Sigmoid colon (tissue), 4 donors: Measurements from ENCODE around the gene VPS45.

Experiments
- CTCF ChIP-seq, 4 experiments: fragments of 450-650 bp in 3 of 4; fragments of 200-600 bp in 1 of 4; IDR thresholded peaks; one replicate each; pipeline ENCODE4 v1.5.1; 2016 to 2019; ENCODE audit warnings: antibody characterized with exemption in 4 of 4, mild to moderate bottlenecking in 3 of 4, moderate library complexity in 2 of 4
- POLR2A ChIP-seq, 2 donors: fragments of 450-650 bp; IDR thresholded peaks; one replicate each; pipeline ENCODE4 v1.6.1; 2016; ENCODE audit warnings: antibody characterized with exemption in 2 of 2, mild to moderate bottlenecking in 2 of 2, moderate library complexity in 2 of 2
- POLR2AphosphoS5 ChIP-seq, 4 donors: sonication (generic); formaldehyde crosslinking; IDR thresholded peaks; one replicate each; pipeline ENCODE4 v1.6.1; 2017; ENCODE audit warnings: antibody characterized with exemption in 4 of 4

- no peak for TF ChIP-seq POLR2AphosphoS5 (IDR thresholded peaks at IDR 0.05)
- no peak for TF ChIP-seq POLR2A (IDR thresholded peaks at IDR 0.05)
- TF ChIP-seq CTCF (IDR thresholded peaks at IDR 0.05): no peak
Observed at GRCh38 chr1:150083907-150084306, 16.3 kb downstream of the VPS45 start.
